ENCODE measurements around the gene DEFB128.
"Not testable (repeated sequence)": the region's sequence is repeated elsewhere in the genome, so short reads cannot be mapped to it uniquely, and the experiment has no call there.

DEFB128 gene

GRCh38 chr20:189611-190010 is at the start of gene DEFB128:
TSS of gene DEFB128 (minus strand) at chr20:189711. CDS start at chr20:189623, 88 bp downstream.
- DNase-seq: no peak

- DNase-seq: no peak
Observed at GRCh38 chr20:237929-238328, 48.4 kb upstream of the DEFB128 start.

GRCh38 chr20:237489-237888 is 48.0 kb upstream of the DEFB128 start:
- no peak for DNase-seq

- no peak for DNase-seq
Observed at GRCh38 chr20:235891-236290, 46.4 kb upstream of the DEFB128 start.

GRCh38 chr20:227439-228105 is 38.1 kb upstream of the DEFB128 start:
- no peak for DNase-seq

- DNase-seq: no peak
Observed at GRCh38 chr20:226958-227357, 37.4 kb upstream of the DEFB128 start, which contains the start of gene DEFB129. TSS of gene DEFB129 (plus strand) at chr20:227258. CDS start at chr20:227289, 31 bp downstream.

- DNase-seq: not testable (repeated sequence)
Observed at GRCh38 chr20:225879-226278, 36.4 kb upstream of the DEFB128 start.

- DNase-seq: no peak
Observed at GRCh38 chr20:221258-221830, 31.8 kb upstream of the DEFB128 start.

GRCh38 chr20:219290-220115 is 30.0 kb upstream of the DEFB128 start:
- no peak for DNase-seq

GRCh38 chr20:217266-217665 is 27.8 kb upstream of the DEFB128 start:
- no peak for DNase-seq

GRCh38 chr20:215796-216195 is 26.3 kb upstream of the DEFB128 start:
- DNase-seq: no peak

GRCh38 chr20:214383-214782 is 24.9 kb upstream of the DEFB128 start:
- DNase-seq: no peak

- no peak for DNase-seq
Observed at GRCh38 chr20:210809-211502, 21.4 kb upstream of the DEFB128 start.

GRCh38 chr20:208942-209566 is 19.5 kb upstream of the DEFB128 start:
- no peak for DNase-seq

- DNase-seq: not testable (repeated sequence)
Observed at GRCh38 chr20:203630-204029, 14.1 kb upstream of the DEFB128 start.

GRCh38 chr20:199996-200395 is 10.5 kb upstream of the DEFB128 start:
- DNase-seq: no peak

GRCh38 chr20:198225-198624 is 8.7 kb upstream of the DEFB128 start:
- DNase-seq: no peak

- DNase-seq: no peak
Observed at GRCh38 chr20:187733-188132, 1.8 kb downstream of the DEFB128 start.

- DNase-seq: no peak
Observed at GRCh38 chr20:184288-184687, 5.2 kb downstream of the DEFB128 start.

GRCh38 chr20:168876-169275 is 20.6 kb downstream of the DEFB128 start:
- DNase-seq: no peak

- no peak for DNase-seq
Observed at GRCh38 chr20:164618-165017, 24.9 kb downstream of the DEFB128 start.

- DNase-seq: no peak
Observed at GRCh38 chr20:157154-157553, 32.4 kb downstream of the DEFB128 start, which contains the start of gene DEFB127. TSS of gene DEFB127 (plus strand) at chr20:157454. CDS start at chr20:157545, 91 bp downstream.

- no peak for DNase-seq
Observed at GRCh38 chr20:152131-152530, 37.4 kb downstream of the DEFB128 start.

Measured in activated CD4-positive, CD25-positive, alpha-beta regulatory T cell (primary cell).